ENCODE results near the gene DUSP7.

DNA sequence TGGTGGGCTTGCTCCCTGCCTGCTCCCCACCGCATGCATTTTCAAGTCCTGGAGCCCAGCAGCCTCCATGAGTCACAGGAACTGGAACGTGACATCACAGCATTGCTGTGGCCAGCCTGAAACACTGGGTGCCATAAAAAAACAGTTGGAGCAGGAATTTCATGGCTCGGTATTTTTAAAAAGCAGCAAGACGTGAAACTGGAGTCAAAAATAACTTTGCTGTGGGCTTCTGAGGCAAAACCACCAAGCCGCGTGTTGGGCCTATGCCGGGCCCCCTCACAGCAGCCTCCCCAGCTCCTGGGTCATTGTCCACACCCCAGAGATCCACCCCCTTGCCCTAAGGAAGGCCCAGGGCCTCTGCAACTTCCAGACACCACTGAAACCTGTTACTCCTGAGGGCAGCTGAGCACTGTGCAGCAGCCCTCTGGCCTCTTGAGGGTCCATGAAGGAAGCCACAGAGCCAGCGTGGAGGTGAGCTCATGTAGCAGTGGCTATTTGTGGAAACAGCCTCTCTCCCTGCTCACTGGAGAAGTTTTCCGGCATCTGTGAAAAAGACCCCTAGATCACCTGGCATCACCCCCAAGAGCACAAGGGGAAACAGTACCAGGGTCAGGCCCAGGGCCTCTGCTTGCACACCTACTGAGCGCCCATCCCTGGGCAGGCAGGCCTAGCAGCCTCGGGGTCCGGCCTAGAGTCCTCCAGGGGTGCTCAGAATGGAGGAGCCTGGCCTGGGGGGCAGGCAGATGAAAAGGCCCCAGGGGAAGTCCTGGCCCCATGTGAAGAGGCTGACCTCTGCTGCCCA lies 34.0 kb upstream of the DUSP7 start:
- TF ChIP-seq POLR2A (IDR thresholded peaks at IDR 0.05): no peak
- TF ChIP-seq, protein P1, sequence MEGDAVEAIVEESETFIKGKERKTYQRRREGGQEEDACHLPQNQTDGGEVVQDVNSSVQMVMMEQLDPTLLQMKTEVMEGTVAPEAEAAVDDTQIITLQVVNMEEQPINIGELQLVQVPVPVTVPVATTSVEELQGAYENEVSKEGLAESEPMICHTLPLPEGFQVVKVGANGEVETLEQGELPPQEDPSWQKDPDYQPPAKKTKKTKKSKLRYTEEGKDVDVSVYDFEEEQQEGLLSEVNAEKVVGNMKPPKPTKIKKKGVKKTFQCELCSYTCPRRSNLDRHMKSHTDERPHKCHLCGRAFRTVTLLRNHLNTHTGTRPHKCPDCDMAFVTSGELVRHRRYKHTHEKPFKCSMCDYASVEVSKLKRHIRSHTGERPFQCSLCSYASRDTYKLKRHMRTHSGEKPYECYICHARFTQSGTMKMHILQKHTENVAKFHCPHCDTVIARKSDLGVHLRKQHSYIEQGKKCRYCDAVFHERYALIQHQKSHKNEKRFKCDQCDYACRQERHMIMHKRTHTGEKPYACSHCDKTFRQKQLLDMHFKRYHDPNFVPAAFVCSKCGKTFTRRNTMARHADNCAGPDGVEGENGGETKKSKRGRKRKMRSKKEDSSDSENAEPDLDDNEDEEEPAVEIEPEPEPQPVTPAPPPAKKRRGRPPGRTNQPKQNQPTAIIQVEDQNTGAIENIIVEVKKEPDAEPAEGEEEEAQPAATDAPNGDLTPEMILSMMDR (IDR thresholded peaks at IDR 0.05): no peak
